GM12873 (cell line): ENCODE measurements around the gene NAALADL2.

Source experiments
- CTCF ChIP-seq: IDR thresholded peaks from 2 replicates; pipeline ENCODE4 v1.5.1; 2012; ENCODE audit warnings: low read depth, mild to moderate bottlenecking, moderate library complexity, low read length, control low read depth; ENCODE audit not compliant: insufficient read depth; ENCODE audit errors: missing control alignments

The NAALADL2 gene

GRCh38 chr3:175485436-175485835 is 626.3 kb downstream of the NAALADL2 start:
- peak; percentile 4 for TF ChIP-seq CTCF

- no peak for TF ChIP-seq CTCF
Observed at GRCh38 chr3:175486255-175486654, 627.1 kb downstream of the NAALADL2 start.

- no peak for TF ChIP-seq CTCF
Observed at GRCh38 chr3:175489406-175489805, 630.3 kb downstream of the NAALADL2 start.

GRCh38 chr3:175493301-175493700 is 634.2 kb downstream of the NAALADL2 start:
- no peak for TF ChIP-seq CTCF

- no peak for TF ChIP-seq CTCF
Observed at GRCh38 chr3:175495331-175495730, 636.2 kb downstream of the NAALADL2 start.

- TF ChIP-seq CTCF: no peak
Observed at GRCh38 chr3:175502155-175502554, 643.0 kb downstream of the NAALADL2 start.

- TF ChIP-seq CTCF: no peak
Observed at GRCh38 chr3:175511219-175511785, 652.2 kb downstream of the NAALADL2 start.
